ENCODE measurements around the gene MIB2.

Gene MIB2

GRCh38 chr1:1599935-1600860, 15.1 kb upstream of the MIB2 start, which contains the start of gene FNDC10:
FNDC10 (minus strand) TSS chr1:1600135; CDS start chr1:1600015, 120 bp downstream.
- H3K9me3 ChIP-seq (replicated peaks; ENCODE audit: low read length): no peaks in the 10 kb centered on the region
- no peak within 1 kb of the TSS for H3K9ac ChIP-seq (ENCODE audit: low read depth, low read length)
- peaks cover 8% of the 10 kb centered on the region for H3K4me1 ChIP-seq (ENCODE audit: control insufficient read depth, insufficient read depth, low read length)
- no peaks in the 10 kb centered on the region for H3K36me3 ChIP-seq (ENCODE audit: insufficient read depth, low read length)
- H3K27me3 ChIP-seq (ENCODE audit: control insufficient read depth, insufficient read depth, low read length): peaks cover 80% of the 10 kb centered on the region
- H3K4me2 ChIP-seq (ENCODE audit: low read length): peak within 1 kb of the TSS; percentile 73
- H3K4me3 ChIP-seq (ENCODE audit: low read length): peak within 1 kb of the TSS; percentile 60

GRCh38 chr1:1600861-1601563, 14.3 kb upstream of the MIB2 start:
- Histone ChIP-seq H3K27me3 (ENCODE audit: control insufficient read depth, insufficient read depth, low read length) (peaks cover 74% of the 10 kb centered on the region), H3K4me3 (ENCODE audit: low read length) (no peak overlapping the region), H3K4me2 (ENCODE audit: low read length) (no peak overlapping the region), H3K36me3 (ENCODE audit: insufficient read depth, low read length) (no peaks in the 10 kb centered on the region), H3K4me1 (ENCODE audit: control insufficient read depth, insufficient read depth, low read length) (peaks cover 8% of the 10 kb centered on the region), H3K9ac (ENCODE audit: low read depth, low read length) (no peak overlapping the region), H3K9me3 (replicated peaks; ENCODE audit: low read length) (no peaks in the 10 kb centered on the region)

- no peak overlapping the region for H3K9ac ChIP-seq (ENCODE audit: low read depth, low read length)
- H3K36me3 ChIP-seq (ENCODE audit: insufficient read depth, low read length): no peaks in the 10 kb centered on the region
- peaks cover 67% of the 10 kb centered on the region for H3K27me3 ChIP-seq (ENCODE audit: control insufficient read depth, insufficient read depth, low read length)
- H3K9me3 ChIP-seq (replicated peaks; ENCODE audit: low read length): no peaks in the 10 kb centered on the region
- no peak overlapping the region for H3K4me3 ChIP-seq (ENCODE audit: low read length)
- no peak overlapping the region for H3K4me2 ChIP-seq (ENCODE audit: low read length)
- peaks cover 8% of the 10 kb centered on the region for H3K4me1 ChIP-seq (ENCODE audit: control insufficient read depth, insufficient read depth, low read length)
These were observed 13.6 kb upstream of the MIB2 start for GRCh38 chr1:1601564-1602303.

- no peak overlapping the region for H3K4me2 ChIP-seq (ENCODE audit: low read length)
- no peak overlapping the region for H3K4me3 ChIP-seq (ENCODE audit: low read length)
- peaks cover 61% of the 10 kb centered on the region for H3K27me3 ChIP-seq (ENCODE audit: control insufficient read depth, insufficient read depth, low read length)
- H3K9ac ChIP-seq (ENCODE audit: low read depth, low read length): no peak overlapping the region
- no peaks in the 10 kb centered on the region for H3K36me3 ChIP-seq (ENCODE audit: insufficient read depth, low read length)
- peaks cover 7% of the 10 kb centered on the region for H3K4me1 ChIP-seq (ENCODE audit: control insufficient read depth, insufficient read depth, low read length)
- no peaks in the 10 kb centered on the region for H3K9me3 ChIP-seq (replicated peaks; ENCODE audit: low read length)
These were observed 12.9 kb upstream of the MIB2 start for GRCh38 chr1:1602304-1602967.

- no peak overlapping the region for H3K4me3 ChIP-seq (ENCODE audit: low read length)
- H3K9ac ChIP-seq (ENCODE audit: low read depth, low read length): no peak overlapping the region
- H3K36me3 ChIP-seq (ENCODE audit: insufficient read depth, low read length): no peaks in the 10 kb centered on the region
- H3K27me3 ChIP-seq (ENCODE audit: control insufficient read depth, insufficient read depth, low read length): peaks cover 55% of the 10 kb centered on the region
- no peak overlapping the region for H3K4me2 ChIP-seq (ENCODE audit: low read length)
- peaks cover 2% of the 10 kb centered on the region for H3K4me1 ChIP-seq (ENCODE audit: control insufficient read depth, insufficient read depth, low read length)
- H3K9me3 ChIP-seq (replicated peaks; ENCODE audit: low read length): no peaks in the 10 kb centered on the region
These were observed 12.3 kb upstream of the MIB2 start for GRCh38 chr1:1602968-1603506.

GRCh38 chr1:1603671-1604373, 11.5 kb upstream of the MIB2 start:
- Histone ChIP-seq H3K4me3 (ENCODE audit: low read length) (no peak overlapping the region), H3K9me3 (replicated peaks; ENCODE audit: low read length) (no peaks in the 10 kb centered on the region), H3K27me3 (ENCODE audit: control insufficient read depth, insufficient read depth, low read length) (peaks cover 47% of the 10 kb centered on the region), H3K9ac (ENCODE audit: low read depth, low read length) (no peak overlapping the region), H3K4me1 (ENCODE audit: control insufficient read depth, insufficient read depth, low read length) (peaks cover 2% of the 10 kb centered on the region), H3K36me3 (ENCODE audit: insufficient read depth, low read length) (no peaks in the 10 kb centered on the region), H3K4me2 (ENCODE audit: low read length) (no peak overlapping the region)

- no peak overlapping the region for H3K9ac ChIP-seq (ENCODE audit: low read depth, low read length)
- H3K9me3 ChIP-seq (replicated peaks; ENCODE audit: low read length): no peaks in the 10 kb centered on the region
- H3K4me1 ChIP-seq (ENCODE audit: control insufficient read depth, insufficient read depth, low read length): peaks cover 2% of the 10 kb centered on the region
- peaks cover 41% of the 10 kb centered on the region for H3K27me3 ChIP-seq (ENCODE audit: control insufficient read depth, insufficient read depth, low read length)
- no peak overlapping the region for H3K4me2 ChIP-seq (ENCODE audit: low read length)
- H3K4me3 ChIP-seq (ENCODE audit: low read length): no peak overlapping the region
- H3K36me3 ChIP-seq (ENCODE audit: insufficient read depth, low read length): no peaks in the 10 kb centered on the region
These were observed 10.8 kb upstream of the MIB2 start for GRCh38 chr1:1604374-1605033.

- H3K4me1 ChIP-seq (ENCODE audit: control insufficient read depth, insufficient read depth, low read length): peaks cover 2% of the 10 kb centered on the region
- H3K36me3 ChIP-seq (ENCODE audit: insufficient read depth, low read length): no peaks in the 10 kb centered on the region
- no peak overlapping the region for H3K9ac ChIP-seq (ENCODE audit: low read depth, low read length)
- no peaks in the 10 kb centered on the region for H3K9me3 ChIP-seq (replicated peaks; ENCODE audit: low read length)
- H3K4me3 ChIP-seq (ENCODE audit: low read length): no peak overlapping the region
- H3K4me2 ChIP-seq (ENCODE audit: low read length): no peak overlapping the region
- peaks cover 41% of the 10 kb centered on the region for H3K27me3 ChIP-seq (ENCODE audit: control insufficient read depth, insufficient read depth, low read length)
These were observed 10.2 kb upstream of the MIB2 start for GRCh38 chr1:1605034-1605591.

- Histone ChIP-seq H3K4me2 (ENCODE audit: low read length) (no peak overlapping the region), H3K27me3 (ENCODE audit: control insufficient read depth, insufficient read depth, low read length) (peaks cover 35% of the 10 kb centered on the region), H3K4me1 (ENCODE audit: control insufficient read depth, insufficient read depth, low read length) (no peaks in the 10 kb centered on the region), H3K9me3 (replicated peaks; ENCODE audit: low read length) (no peaks in the 10 kb centered on the region), H3K36me3 (ENCODE audit: insufficient read depth, low read length) (no peaks in the 10 kb centered on the region), H3K4me3 (ENCODE audit: low read length) (no peak overlapping the region), H3K9ac (ENCODE audit: low read depth, low read length) (no peak overlapping the region)
These were observed 9.6 kb upstream of the MIB2 start for GRCh38 chr1:1605724-1606123.

- no peak overlapping the region for H3K4me3 ChIP-seq (ENCODE audit: low read length)
- H3K27me3 ChIP-seq (ENCODE audit: control insufficient read depth, insufficient read depth, low read length): peaks cover 30% of the 10 kb centered on the region
- no peaks in the 10 kb centered on the region for H3K4me1 ChIP-seq (ENCODE audit: control insufficient read depth, insufficient read depth, low read length)
- no peaks in the 10 kb centered on the region for H3K36me3 ChIP-seq (ENCODE audit: insufficient read depth, low read length)
- H3K9me3 ChIP-seq (replicated peaks; ENCODE audit: low read length): no peaks in the 10 kb centered on the region
- H3K9ac ChIP-seq (ENCODE audit: low read depth, low read length): no peak overlapping the region
- H3K4me2 ChIP-seq (ENCODE audit: low read length): no peak overlapping the region
These were observed 9.1 kb upstream of the MIB2 start for GRCh38 chr1:1606232-1606631.
